Keratinocyte (primary cell): ENCODE measurements around the gene SEMA3E.

ENCODE experiments used
- EZH2 ChIP-seq: IDR thresholded peaks from one replicate; pipeline ENCODE4 v1.6.1; 2012; ENCODE audit warnings: inconsistent platforms, mild to moderate bottlenecking, low read length, moderate library complexity
- TF ChIP-seq, protein P1 (sequence below), 3 experiments: IDR thresholded peaks in 1 of 3; conservative IDR thresholded peaks in 1 of 3; optimal IDR thresholded peaks in 1 of 3; 2 replicates in 2 of 3; 3 replicates in 1 of 3; pipeline versions ENCODE3 to v1.5.1; 2011; ENCODE audit warnings: low read length in 3 of 3, mild to moderate bottlenecking in 3 of 3, moderate library complexity in 2 of 3, control low read depth in 1 of 3, inconsistent platforms in 1 of 3; ENCODE audit not compliant: insufficient read depth in 2 of 3; ENCODE audit errors: extremely low read depth in 1 of 3

DNA sequence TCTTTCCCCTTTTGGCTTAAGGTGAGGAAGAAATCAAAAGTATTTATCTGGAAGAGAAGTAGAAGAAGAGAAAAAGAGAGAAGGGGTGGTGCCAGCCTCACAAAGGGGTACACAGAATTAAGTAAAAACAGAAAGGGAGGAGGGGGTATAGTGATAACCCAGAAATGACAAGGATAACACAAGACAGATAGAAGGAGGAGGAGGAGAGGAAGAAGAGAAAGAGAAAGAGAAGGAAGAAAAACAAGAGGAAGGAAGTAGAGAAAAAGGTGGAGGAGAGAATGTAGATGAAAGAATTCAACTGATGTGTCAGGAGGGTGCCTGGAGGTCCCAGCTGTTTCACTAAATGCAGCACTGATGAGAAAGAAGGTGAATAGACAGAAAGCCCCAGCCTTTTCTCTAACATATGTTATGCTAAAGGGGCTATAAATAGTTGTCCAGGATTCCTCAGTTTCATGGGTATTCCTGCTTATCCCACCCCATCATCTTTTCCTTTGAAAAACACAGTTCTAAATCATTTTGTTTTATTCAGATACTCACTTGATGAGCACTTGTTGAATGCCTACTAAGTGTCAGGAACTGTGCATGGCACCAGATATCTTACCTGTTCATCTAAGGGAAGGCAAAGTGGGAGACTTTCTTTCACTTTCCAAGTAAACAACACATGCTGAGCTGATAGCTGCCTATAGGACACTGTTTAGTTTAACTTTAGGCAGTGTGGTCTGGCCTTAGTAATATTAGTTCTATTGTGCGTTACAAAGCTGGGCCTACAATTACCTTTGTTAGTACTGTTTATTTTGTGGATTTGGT, 8.0 kb downstream of the SEMA3E start:
- TF ChIP-seq, protein P1, sequence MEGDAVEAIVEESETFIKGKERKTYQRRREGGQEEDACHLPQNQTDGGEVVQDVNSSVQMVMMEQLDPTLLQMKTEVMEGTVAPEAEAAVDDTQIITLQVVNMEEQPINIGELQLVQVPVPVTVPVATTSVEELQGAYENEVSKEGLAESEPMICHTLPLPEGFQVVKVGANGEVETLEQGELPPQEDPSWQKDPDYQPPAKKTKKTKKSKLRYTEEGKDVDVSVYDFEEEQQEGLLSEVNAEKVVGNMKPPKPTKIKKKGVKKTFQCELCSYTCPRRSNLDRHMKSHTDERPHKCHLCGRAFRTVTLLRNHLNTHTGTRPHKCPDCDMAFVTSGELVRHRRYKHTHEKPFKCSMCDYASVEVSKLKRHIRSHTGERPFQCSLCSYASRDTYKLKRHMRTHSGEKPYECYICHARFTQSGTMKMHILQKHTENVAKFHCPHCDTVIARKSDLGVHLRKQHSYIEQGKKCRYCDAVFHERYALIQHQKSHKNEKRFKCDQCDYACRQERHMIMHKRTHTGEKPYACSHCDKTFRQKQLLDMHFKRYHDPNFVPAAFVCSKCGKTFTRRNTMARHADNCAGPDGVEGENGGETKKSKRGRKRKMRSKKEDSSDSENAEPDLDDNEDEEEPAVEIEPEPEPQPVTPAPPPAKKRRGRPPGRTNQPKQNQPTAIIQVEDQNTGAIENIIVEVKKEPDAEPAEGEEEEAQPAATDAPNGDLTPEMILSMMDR (optimal IDR thresholded peaks at IDR 0.05 in 1 of 3, IDR thresholded peaks at IDR 0.05 in 1 of 3, conservative IDR thresholded peaks at IDR 0.05 in 1 of 3; ENCODE audit: extremely low read depth in 1 of 3, insufficient read depth in 2 of 3, low read length in 3 of 3) = no peak
- TF ChIP-seq EZH2 = no peak
